ENCODE data around the gene SHB.

The SHB gene

GRCh38 chr9:38068701-38069628, at the start of gene SHB:
SHB (minus strand) TSS chr9:38069227; CDS start chr9:38068645, 582 bp downstream.
- DNase-seq: no peak

GRCh38 chr9:38117651-38118050, 48.6 kb upstream of the SHB start:
- DNase-seq: no peak

GRCh38 chr9:38114905-38115304, 45.9 kb upstream of the SHB start:
- DNase-seq: no peak

GRCh38 chr9:38112456-38112855, 43.4 kb upstream of the SHB start:
- no peak for DNase-seq

- DNase-seq: no peak
Measured at GRCh38 chr9:38112049-38112448, 43.0 kb upstream of the SHB start.

GRCh38 chr9:38110476-38110875, 41.4 kb upstream of the SHB start:
- no peak for DNase-seq

DNA sequence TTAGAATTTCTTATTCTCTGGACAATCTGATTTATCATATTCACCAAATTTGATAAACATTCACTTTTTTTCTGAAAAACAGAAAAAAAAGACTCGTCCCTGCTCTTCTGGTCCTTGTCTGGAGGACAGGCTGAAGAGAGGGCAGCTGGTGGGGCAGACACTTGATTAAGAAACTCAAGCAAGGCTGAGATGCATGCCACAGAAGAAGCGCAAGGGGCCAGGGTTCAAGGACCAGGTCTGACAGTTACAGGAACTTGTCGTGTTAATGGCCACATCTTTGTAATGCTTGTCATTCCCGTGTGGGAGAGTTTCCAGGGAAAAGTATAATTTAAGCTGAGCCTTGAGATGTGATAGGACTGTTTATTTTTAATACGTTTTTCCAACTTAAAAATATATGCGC, 40.6 kb upstream of the SHB start:
- no peak for DNase-seq

GRCh38 chr9:38108326-38108725, 39.3 kb upstream of the SHB start:
- no peak for DNase-seq

DNA sequence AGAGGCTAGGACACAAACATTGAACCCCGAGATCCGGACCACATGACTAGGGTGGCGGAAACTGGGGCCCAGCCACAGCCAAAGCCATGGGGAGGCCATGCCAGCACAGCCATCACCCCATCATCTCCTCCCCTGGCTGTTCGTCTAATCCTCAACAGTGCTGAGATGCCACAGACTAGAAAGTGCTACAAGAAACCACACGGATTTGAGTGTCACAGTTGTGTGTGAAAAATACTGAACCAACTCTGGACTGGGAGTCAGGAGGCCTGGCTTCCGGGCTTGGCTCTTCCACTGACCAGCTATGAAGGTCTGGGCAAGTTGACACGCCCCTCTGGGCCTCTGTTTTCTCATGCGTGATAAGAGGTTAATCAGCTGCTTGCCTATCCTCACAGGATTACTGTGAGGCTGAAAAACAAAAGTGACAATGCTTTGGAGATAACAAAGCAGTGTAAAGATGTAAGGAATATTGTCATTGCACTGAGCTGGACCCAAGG, 38.8 kb upstream of the SHB start:
- no peak for DNase-seq

- DNase-seq: no peak
Measured at GRCh38 chr9:38107405-38107804, 38.4 kb upstream of the SHB start.

GRCh38 chr9:38106488-38106887, 37.5 kb upstream of the SHB start:
- DNase-seq: no peak

DNA sequence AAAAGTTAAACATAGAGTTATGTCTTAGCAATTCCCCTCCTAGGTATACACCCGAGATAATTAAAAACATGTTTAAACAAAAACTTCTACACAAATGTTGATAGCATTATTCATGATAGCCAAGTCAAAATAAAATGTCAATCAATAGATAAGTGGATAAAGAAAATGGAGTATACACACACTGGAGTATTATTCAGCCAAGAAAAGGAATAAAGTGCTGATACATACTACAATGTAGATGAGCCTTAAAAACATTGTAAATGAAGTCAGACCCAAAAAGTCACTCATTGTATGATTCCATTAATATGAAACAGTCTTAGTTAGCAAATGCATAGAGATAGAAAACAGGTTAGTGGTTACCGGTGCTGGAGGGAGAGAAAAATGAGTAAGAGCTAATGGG, 34.3 kb upstream of the SHB start:
- DNase-seq: no peak

- DNase-seq: no peak
Measured at GRCh38 chr9:38101423-38101822, 32.4 kb upstream of the SHB start.

GRCh38 chr9:38096238-38096805, 27.3 kb upstream of the SHB start:
- DNase-seq: no peak

DNA sequence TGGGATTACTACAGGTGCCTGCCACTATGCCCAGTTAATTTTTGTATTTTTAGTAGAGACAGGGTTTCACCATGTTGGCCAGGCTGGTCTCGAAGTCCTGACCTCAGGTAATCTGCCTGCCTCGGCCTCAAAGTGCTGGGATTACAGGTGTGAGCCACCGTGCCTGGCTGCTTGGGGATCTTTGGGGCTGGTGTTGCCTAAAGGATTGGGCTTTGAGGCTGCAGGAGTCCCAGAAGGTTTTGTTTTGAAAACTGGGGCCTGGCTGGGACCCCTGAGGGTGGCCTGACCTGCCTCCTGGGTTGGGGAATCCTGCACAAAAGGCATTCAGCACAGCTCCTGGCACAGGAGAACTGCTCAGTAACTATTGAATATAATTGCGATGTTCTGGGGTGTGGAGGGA, 25.1 kb upstream of the SHB start:
- no peak for DNase-seq

DNA sequence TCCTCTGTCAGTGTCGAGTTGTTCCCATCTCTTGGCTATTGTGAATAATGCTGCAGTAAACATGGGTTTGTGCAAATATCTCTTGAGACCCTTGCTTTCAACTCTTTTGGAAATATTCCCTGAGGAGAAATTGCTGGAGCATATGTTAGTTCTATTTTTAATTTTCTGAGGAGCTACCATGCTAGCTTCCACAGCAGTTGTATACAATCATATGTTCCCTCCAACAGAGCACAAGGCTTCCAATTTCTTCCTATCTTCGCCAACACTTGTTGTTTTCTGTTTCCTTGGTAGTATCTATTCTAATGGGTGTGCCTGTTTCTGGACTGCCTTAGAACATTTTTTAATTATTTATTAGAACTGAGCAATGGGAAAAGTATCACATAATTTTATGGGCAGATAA, 23.6 kb upstream of the SHB start:
- DNase-seq: no peak

DNA sequence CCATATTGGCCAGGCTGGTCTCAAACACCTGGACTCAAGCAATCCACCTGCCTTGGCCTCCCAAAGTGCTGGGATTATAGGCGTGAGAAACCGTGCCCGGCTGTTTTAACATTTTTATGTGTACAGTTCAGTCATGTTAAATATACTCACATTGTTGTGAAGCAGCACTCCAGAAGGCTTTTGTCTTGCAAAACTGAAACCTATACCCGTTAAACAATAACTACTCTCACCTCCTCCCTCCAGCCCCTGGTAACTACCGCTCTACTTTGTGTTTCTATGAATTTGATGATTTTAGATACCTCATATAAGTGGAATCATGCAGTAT, 23.1 kb upstream of the SHB start:
- DNase-seq: no peak

DNA sequence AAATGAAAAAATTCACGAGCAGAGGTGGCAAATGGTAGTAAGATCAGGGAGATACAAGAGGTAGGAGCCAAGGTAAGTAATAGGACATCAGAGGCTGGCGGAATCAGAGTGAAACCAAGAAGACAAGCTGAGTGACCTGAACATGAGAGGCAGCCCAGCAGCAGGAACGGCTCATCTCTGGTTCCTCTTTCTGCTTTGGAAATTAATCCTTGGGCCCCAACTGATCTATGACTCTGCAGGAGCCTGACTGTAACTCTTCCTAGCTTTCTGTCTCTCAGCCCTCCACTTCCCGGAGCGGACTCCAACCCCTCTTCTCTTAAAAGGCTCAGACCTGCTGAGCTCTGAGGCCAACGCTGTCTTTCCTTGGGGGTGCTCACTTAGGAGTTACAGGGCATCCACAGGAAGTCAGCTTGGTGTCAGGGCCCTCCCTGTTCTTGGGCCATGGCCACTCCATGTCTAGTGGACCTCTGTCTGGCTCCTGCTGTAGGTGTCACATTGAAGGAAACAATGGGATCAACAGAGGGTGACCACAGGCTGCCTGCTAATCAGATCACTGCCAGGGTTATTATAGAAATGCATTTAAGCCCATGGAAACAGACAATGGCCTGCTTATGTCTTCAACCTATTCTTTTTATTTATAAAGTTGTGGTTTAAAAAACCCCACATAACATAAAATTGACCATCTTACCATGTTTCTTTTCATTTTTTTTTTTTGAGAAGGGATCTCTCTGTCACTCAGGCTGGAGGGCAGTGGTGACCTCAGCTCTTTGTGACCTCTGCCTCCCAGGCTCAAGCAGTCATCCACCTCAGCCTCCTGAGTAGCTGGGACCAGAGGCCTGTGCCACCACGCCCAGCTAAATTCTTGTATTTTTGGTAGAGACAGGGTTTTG, 22.5 kb upstream of the SHB start:
- no peak for DNase-seq

GRCh38 chr9:38090170-38090569, 21.1 kb upstream of the SHB start:
- DNase-seq: no peak

DNA sequence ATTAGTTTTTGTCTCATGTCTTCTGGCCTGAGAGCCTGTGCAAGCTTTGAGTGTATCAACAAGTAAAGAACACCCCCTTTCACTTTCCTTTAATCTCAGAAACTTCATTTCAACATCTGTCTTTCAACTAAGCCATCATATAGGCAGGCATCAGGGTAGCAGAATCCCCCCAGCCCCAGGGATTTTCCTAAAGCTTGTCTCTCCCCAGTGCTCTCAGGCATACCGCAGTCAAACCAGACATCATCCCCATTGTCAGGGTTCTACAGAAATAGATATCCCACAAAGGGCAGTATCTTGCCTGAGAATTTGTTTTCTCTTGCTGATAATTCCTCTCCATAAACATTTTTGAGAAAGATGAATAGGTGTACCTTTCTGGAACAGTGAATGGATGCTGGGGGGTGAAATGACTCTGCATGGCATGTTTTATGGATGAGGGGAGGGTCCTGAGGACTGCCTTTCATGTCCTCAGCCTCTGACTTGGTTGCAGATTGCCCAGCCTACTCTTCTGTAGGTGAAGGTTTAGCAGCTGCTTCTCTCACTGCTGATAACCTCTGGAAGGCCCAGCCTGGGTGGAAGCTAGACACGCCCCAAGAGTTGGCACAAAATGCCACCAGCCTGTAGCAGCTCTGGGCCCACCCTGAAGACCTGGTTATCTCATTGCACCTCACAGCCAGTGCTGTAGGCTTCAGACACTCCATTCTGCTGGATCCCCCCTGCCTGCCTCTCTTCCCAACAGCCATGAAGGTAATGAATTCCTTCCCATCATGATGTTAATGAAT, 20.5 kb upstream of the SHB start:
- DNase-seq: no peak

DNA sequence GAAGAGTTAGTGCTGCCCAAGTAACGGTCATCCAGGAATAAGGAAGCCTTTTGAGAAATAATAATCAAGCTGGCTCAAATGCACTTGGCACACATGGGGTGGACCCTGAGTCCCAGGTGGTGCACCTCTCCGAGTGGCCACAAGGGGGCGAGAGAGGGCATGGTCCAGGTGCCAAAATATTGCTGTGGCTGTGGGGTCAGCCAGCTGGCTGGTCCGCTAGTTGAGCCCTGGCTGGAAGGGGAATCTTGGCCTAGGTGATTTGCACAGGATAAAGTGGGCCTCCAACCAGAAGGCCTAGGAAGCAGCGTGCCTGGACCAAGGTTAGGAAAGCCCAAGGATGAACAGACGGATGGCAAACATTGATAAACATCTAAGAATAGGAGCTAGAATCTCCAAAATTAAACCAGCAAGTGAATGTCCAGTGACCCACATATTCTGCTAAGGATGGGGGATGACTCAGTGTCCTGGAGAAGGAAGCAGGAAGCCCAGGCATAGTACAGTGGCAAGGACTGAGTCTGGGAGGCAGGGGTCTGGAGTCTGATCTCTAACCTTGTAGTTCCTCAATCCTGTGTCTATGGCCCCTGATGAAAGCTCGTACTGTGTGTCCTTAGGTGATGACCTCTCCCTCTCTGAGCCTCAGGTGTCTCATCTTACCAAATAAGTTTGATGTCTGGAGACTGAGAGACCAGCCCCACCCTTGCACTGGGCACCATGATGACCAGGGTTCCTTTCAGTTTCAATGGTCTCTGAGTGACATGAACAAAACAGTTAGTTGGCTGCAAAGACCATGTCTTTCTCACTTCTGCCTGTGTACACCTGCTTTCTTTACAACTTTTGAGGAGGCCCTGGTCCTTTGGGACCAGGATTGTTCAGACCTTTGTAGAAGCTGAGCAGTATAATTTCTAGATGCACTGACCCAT, 19.2 kb upstream of the SHB start:
- no peak for DNase-seq

DNA sequence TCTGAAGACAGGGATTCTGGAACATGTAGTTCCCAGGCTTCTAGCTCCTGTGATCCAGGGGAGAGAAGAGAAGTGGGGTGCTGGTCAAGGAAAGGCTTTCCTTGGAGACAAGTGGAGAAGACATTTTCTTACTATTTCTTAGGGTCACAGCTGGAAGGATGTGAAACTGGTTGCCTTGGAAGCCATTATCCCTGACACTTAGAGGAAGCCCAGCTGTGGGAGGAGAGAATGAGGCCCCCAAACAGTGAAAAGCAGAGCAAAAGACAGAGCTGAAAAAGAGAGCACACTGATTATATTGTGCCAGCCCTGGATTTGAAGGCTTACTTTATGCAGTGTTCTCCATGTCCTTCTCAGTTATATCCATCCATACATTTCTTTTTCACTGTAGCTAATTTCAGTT, 17.5 kb upstream of the SHB start:
- DNase-seq: no peak

Measured in NCI-H1417 treated with DMSO at 0.1 percent for 48 hours (cell line).